HG03354 (cell line): ENCODE data around the gene USP38.
"Not testable (repeated sequence)": the region's sequence is repeated elsewhere in the genome, so short reads cannot be mapped to it uniquely, and the experiment has no call there.

Experiments used
- ATAC-seq: cut with Tn5 transposase; IDR thresholded peaks from one replicate; pipeline ENCODE4 v1.9.1; 2021; ENCODE audit warnings: mild to moderate bottlenecking; ENCODE audit not compliant: unreplicated experiment, poor library complexity, severe bottlenecking

Gene USP38

DNA sequence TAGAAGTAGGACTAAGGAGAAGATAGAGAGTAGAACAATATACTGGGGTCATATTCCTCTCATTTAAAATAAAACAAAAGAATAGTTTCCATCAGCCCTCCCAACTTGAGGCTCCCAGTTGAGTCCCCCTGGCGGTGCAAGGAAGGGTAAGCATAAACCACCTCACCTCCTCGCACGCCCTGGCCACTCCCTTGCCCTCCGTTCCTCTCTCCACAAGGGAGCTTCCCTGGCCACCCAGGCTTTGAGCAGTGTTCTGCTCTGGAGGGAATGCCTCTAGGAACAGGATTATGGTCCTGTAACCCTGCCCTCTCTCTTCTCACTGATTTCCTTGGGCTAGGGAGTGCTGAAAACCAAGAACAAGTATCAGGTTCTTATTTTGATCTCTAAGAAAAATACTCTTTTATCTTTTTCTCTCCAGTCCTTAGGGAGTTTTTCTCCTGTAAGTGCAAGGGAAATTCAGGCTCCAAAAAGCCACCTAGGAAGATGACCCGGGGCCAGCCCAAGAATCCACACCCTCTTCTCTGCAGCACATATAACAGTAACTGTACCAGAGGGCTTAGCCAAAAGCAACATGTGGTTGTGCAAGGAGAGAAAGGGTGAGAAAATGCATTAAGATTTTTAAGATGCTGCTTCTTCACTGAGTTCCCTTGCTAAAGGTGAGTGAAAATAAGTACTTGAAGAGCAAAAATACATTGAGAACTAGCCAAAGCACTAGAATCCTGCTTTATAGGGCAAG is 69.9 kb downstream of the USP38 start:
- ATAC-seq: no peak

- ATAC-seq: no peak
These were observed 71.7 kb downstream of the USP38 start for GRCh38 chr4:143256456-143256855.

- ATAC-seq: no peak
These were observed 72.6 kb downstream of the USP38 start for GRCh38 chr4:143257356-143257755.

DNA sequence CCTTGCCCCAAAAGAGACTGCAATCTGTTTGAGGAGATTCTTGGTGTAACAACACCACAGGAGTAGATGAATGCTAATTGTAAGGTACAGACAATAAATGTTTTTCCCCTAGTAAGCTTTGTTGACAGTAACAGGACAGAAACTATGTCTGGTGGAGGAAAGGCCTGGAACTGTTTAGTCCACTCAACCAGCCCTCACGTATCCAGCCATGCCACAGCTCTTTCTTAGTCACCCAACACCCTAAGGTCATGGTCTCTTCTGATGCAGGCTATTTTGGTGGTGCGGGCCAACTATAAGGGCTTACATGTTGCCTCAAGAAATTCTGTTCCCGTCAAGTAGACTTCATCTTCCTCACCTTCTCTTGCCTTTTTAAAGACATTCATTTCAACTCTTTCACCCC is 76.0 kb downstream of the USP38 start:
- no peak for ATAC-seq

- no peak for ATAC-seq
These were observed 78.1 kb downstream of the USP38 start for GRCh38 chr4:143262838-143263237.

- ATAC-seq: not testable (repeated sequence)
These were observed 83.0 kb downstream of the USP38 start for GRCh38 chr4:143267690-143268089.

DNA sequence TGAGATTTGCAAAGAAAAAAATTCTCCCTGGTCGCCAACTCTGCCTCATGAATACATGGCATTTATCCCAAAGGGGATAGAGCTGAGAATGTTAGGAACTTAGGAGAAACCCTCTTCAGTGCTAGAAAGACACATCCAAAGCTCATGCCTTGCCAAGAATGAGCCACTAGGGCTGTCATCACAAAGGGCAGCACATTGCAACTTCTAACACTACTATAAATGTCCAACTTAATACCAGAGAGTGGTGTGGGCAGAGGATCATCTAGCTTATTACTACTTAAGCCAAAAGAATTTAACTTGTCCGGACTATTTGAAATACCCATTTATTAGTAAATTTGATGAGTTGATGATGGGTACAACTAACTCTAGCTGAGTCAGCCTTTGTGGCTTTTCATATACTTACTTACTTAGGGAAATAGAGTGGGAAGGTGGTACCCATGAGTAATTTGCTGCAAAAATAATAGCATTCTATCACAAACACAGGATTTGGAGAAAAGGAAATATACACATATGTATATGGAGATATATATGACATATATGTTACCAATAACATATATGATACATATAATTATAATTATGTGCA is 85.6 kb downstream of the USP38 start:
- no peak for ATAC-seq
